Fibroblast of lung (primary cell): ENCODE results near the gene TMPRSS11F.
"Not testable (repeated sequence)": the region's sequence is repeated elsewhere in the genome, so short reads cannot be mapped to it uniquely, and the experiment has no call there.

ENCODE experiments used
- EZH2 ChIP-seq: IDR thresholded peaks from 2 replicates; pipeline ENCODE4 v1.5.1; 2012; ENCODE audit warnings: low read length, control low read depth, mild to moderate bottlenecking; ENCODE audit errors: missing control alignments
- TF ChIP-seq, protein P1 (sequence below), 2 donors: IDR thresholded peaks in 1 of 2; conservative IDR thresholded peaks in 1 of 2; 1 replicate in 1 of 2; 2 replicates in 1 of 2; pipeline ENCODE4 v1.5.1; 2011 to 2012; ENCODE audit warnings: low read length in 2 of 2, control low read depth in 1 of 2, inconsistent platforms in 1 of 2, low read depth in 1 of 2, mild to moderate bottlenecking in 1 of 2

DNA sequence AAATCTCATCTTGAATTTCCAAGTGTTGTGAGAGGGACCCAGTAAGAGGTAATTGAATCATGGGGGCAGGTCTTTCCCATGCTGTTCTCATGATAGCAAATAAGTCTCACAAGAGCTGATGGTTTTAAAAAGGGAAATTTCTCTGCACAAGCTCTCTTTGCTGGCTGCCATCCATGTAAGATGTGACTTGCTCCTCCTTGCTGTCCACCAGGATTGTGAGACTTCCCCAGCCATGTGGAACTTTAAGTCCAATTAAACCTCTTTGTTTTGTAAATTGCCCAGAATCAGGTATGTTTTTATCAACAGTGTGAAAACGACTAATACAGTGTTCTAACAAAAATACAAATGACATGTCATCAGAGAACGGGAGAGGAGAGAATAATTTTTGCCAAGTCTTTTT, 44.7 kb upstream of the TMPRSS11F start:
- TF ChIP-seq, protein P1, sequence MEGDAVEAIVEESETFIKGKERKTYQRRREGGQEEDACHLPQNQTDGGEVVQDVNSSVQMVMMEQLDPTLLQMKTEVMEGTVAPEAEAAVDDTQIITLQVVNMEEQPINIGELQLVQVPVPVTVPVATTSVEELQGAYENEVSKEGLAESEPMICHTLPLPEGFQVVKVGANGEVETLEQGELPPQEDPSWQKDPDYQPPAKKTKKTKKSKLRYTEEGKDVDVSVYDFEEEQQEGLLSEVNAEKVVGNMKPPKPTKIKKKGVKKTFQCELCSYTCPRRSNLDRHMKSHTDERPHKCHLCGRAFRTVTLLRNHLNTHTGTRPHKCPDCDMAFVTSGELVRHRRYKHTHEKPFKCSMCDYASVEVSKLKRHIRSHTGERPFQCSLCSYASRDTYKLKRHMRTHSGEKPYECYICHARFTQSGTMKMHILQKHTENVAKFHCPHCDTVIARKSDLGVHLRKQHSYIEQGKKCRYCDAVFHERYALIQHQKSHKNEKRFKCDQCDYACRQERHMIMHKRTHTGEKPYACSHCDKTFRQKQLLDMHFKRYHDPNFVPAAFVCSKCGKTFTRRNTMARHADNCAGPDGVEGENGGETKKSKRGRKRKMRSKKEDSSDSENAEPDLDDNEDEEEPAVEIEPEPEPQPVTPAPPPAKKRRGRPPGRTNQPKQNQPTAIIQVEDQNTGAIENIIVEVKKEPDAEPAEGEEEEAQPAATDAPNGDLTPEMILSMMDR (conservative IDR thresholded peaks at IDR 0.05 in 1 of 2, IDR thresholded peaks at IDR 0.05 in 1 of 2; ENCODE audit: low read depth in 1 of 2, low read length in 2 of 2): not testable (repeated sequence)
- not testable (repeated sequence) for TF ChIP-seq EZH2
